HepG2 (cell line): ENCODE results near the gene SNN. TPM values are rescaled to one million over a fixed set of nuclear protein-coding genes. Genes with fewer than 3 reads are reported as not detected.

ENCODE experiments used
- GATAD1 ChIP-seq: IDR thresholded peaks from 2 replicates; pipeline ENCODE4 v1.6.1; 2016; ENCODE audit warnings: missing genetic modification reagents, missing compliant biosample characterization
- KDM2A ChIP-seq: sonication (generic); formaldehyde crosslinking; IDR thresholded peaks from 2 replicates; pipeline ENCODE4 v1.4.0; 2020; ENCODE audit warnings: low read depth, missing genetic modification reagents, borderline replicate concordance
- NONO ChIP-seq, 2 experiments: fragments of 450-650 bp in 1 of 2; sonication (generic) in 1 of 2; formaldehyde crosslinking in 1 of 2; IDR thresholded peaks in 1 of 2; conservative IDR thresholded peaks in 1 of 2; 2 replicates each; pipeline versions ENCODE4 v1.6.1 to v1.8.0; 2017 to 2022; ENCODE audit warnings: mild to moderate bottlenecking in 1 of 2, missing genetic modification reagents in 1 of 2, moderate library complexity in 1 of 2
- NR2F1 ChIP-seq, 2 experiments: fragments of 450-650 bp in 1 of 2; formaldehyde crosslinking in 1 of 2; IDR thresholded peaks; 2 replicates each; pipeline versions ENCODE4 v1.5.0 to v1.6.1; 2016 to 2020; ENCODE audit warnings: mild to moderate bottlenecking in 1 of 2, missing compliant biosample characterization in 1 of 2, missing genetic modification reagents in 1 of 2, moderate library complexity in 1 of 2
- POLR2AphosphoS2 ChIP-seq: IDR thresholded peaks from 2 replicates; pipeline ENCODE4 v1.6.1; 2011; ENCODE audit warnings: low read depth, low read length, improper control_type of control experiment
- PRDM10 ChIP-seq: sonication (generic); formaldehyde crosslinking; IDR thresholded peaks from 2 replicates; pipeline ENCODE4 v1.4.0; 2020; ENCODE audit warnings: low read depth, missing genetic modification reagents
- REPIN1 ChIP-seq: sonication (generic); formaldehyde crosslinking; IDR thresholded peaks from 2 replicates; pipeline ENCODE4 v1.8.0; 2022; ENCODE audit warnings: missing genetic modification reagents, low read depth, mild to moderate bottlenecking, borderline replicate concordance
- SOX13 ChIP-seq, 3 experiments: fragments of 450-650 bp in 1 of 3; sonication (generic) in 1 of 3; formaldehyde crosslinking in 1 of 3; IDR thresholded peaks in 2 of 3; conservative IDR thresholded peaks in 1 of 3; 2 replicates each; pipeline versions ENCODE4 v1.5.0 to v1.6.1; 2016 to 2020; ENCODE audit warnings: antibody characterized with exemption in 1 of 3, mild to moderate bottlenecking in 1 of 3, missing compliant biosample characterization in 1 of 3, missing genetic modification reagents in 1 of 3, moderate library complexity in 1 of 3
- SRSF1 ChIP-seq: fragments of 200-400 bp; formaldehyde crosslinking; optimal IDR thresholded peaks from 2 replicates; pipeline ENCODE3; 2017; ENCODE audit warnings: mild to moderate bottlenecking, low read depth, low read length, moderate library complexity
- TAF1 ChIP-seq: sonication (generic); formaldehyde crosslinking; IDR thresholded peaks from 2 replicates; pipeline ENCODE4 v1.4.0; 2020; ENCODE audit warnings: missing genetic modification reagents
- ZNF124 ChIP-seq: sonication (generic); formaldehyde crosslinking; IDR thresholded peaks from 2 replicates; pipeline ENCODE4 v1.4.0; 2020; ENCODE audit warnings: missing genetic modification reagents
- ZNF558 ChIP-seq: sonication (generic); formaldehyde crosslinking; IDR thresholded peaks from 2 replicates; pipeline ENCODE4 v1.9.0; 2022; ENCODE audit warnings: mild to moderate bottlenecking, missing genetic modification reagents, borderline replicate concordance
- ZNF703 ChIP-seq: sonication (generic); formaldehyde crosslinking; IDR thresholded peaks from 2 replicates; pipeline ENCODE4 v1.5.1; 2020; ENCODE audit warnings: missing genetic modification reagents, mild to moderate bottlenecking, moderate library complexity, borderline replicate concordance
- ZNF768 ChIP-seq: sonication (generic); formaldehyde crosslinking; IDR thresholded peaks from 2 replicates; pipeline ENCODE4 v1.4.0; 2020; ENCODE audit warnings: missing genetic modification reagents
- ZNF891 ChIP-seq: sonication (generic); formaldehyde crosslinking; IDR thresholded peaks from 2 replicates; pipeline ENCODE4 v1.5.0; 2020; ENCODE audit warnings: mild to moderate bottlenecking, missing genetic modification reagents
- ZSCAN31 ChIP-seq: sonication (generic); formaldehyde crosslinking; IDR thresholded peaks from 2 replicates; pipeline ENCODE4 v1.5.0; 2020; ENCODE audit warnings: low read depth, mild to moderate bottlenecking, missing genetic modification reagents
- polyA plus RNA-seq, 8 experiments: library from polyadenylated mRNA; depleted of rRNA in 3 of 8; stranded (reverse) in 7 of 8; unstranded in 1 of 8; fragments of >200 nt; fragmentation: Illumina TruSeq in 4 of 8; extraction: Trizol in 4 of 8; gene quantifications; 2 replicates each; pipeline versions ENCODE4 v1.2.1 to v1.2.3, GENCODE V29; 2011 to 2016; ENCODE audit warnings: low read depth in 4 of 8, missing spikeins in 1 of 8, mixed read lengths in 1 of 8; ENCODE audit not compliant: insufficient read depth in 1 of 8
- total RNA-seq, 5 experiments: library from RNA; depleted of rRNA; stranded (reverse); fragments of >200 nt; fragmentation: Illumina TruSeq; extraction: Trizol; gene quantifications; 2 replicates each; pipeline ENCODE4 v1.2.3, GENCODE V29; 2016; ENCODE audit warnings: low read depth in 1 of 5
- TF ChIP-seq, protein P1 (sequence below): sonication (generic); formaldehyde crosslinking; IDR thresholded peaks from 2 replicates; pipeline ENCODE4 v1.4.0; 2020; ENCODE audit warnings: missing genetic modification reagents, mild to moderate bottlenecking, borderline replicate concordance
- TF ChIP-seq, protein P2 (sequence below): IDR thresholded peaks from 2 replicates; pipeline ENCODE4 v1.6.1; 2016; ENCODE audit warnings: low read depth, borderline replicate concordance
- TF ChIP-seq, protein P3 (sequence below): sonication (generic); formaldehyde crosslinking; IDR thresholded peaks from 2 replicates; pipeline ENCODE4 v1.4.0; 2020; ENCODE audit warnings: mild to moderate bottlenecking, missing genetic modification reagents

SNN gene
- total and polyA plus RNA-seq, 2 of the 13 experiments (the other 11 are each of a cell fraction or from before 2014, with no cell fraction given): 5.2 to 8.4 TPM

DNA sequence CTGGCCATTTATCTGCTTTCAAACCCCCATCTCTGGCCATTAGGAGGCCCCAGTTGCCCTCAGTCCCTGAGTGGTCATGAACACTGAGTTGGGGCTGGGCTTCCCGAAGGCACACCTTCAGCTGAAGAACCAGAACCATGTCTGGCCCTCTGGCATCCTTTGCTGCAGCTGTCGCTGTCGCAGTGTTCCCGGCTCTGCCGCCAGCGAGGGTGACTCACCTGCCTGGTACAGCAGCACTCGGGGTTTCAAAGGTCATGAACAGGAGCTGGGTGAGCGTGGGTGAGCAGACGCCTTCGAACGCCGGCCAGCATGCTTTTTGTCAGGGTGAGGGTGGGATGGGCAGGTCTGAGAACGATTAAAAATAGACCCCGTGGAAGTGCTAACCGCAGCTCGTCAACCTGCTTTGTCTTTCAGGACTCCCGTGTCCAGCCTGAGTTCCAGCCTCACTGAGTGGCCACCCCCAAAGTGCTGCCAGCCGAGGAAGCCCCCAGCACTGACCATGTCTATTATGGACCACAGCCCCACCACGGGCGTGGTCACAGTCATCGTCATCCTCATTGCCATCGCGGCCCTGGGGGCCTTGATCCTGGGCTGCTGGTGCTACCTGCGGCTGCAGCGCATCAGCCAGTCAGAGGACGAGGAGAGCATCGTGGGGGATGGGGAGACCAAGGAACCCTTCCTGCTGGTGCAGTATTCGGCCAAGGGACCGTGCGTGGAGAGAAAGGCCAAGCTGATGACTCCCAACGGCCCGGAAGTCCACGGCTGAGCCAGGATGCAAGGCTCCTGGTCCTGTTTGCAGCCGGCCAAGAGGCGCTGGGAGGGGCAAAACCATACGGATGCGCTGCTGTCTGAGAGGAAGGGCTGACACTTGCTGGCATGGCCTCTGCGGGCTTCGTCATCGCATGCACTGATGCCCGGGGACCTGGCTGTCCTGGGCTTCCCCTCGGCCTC lies 7.6 kb downstream of the SNN start (continued):
- TF ChIP-seq PRDM10 (CRISPR knock-in tag) (0 out of 2 replicates have a peak, but pooled peaks have one; percentile 32), GATAD1 (CRISPR knock-in tag) (peak; percentile 63), ZNF124 (CRISPR knock-in tag) (0 out of 2 replicates have a peak, but pooled peaks have one; percentile 44), NR2F1 (CRISPR knock-in tag; IDR thresholded peaks at IDR 0.05) (peak; percentile 82 to 88), TAF1 (peak; percentile 24; the same call in 1 of the 2 replicates), NONO (IDR thresholded peaks at IDR 0.05) (no peak), NONO (CRISPR knock-in tag; conservative IDR thresholded peaks at IDR 0.05) (peak; percentile 47; the same call in 1 of the 2 replicates), ZNF558 (no peak), SOX13 (IDR thresholded peaks at IDR 0.05) (no peak), SOX13 (CRISPR knock-in tag; conservative IDR thresholded peaks at IDR 0.05 in 1 of 2, IDR thresholded peaks at IDR 0.05 in 1 of 2) (peak in 1 of 2 experiments; percentile 22; a peak in 1 of 4 replicates), SRSF1 (peak; percentile 31), ZNF891 (CRISPR knock-in tag) (peak; percentile 75), POLR2AphosphoS2 (no peak), ZNF768 (CRISPR knock-in tag) (peak; percentile 52), ZNF703 (CRISPR knock-in tag) (no peak), KDM2A (CRISPR knock-in tag) (peak; percentile 91), REPIN1 (CRISPR knock-in tag) (0 out of 2 replicates have a peak, but pooled peaks have one; percentile 35), ZSCAN31 (CRISPR knock-in tag) (0 out of 2 replicates have a peak, but pooled peaks have one; percentile 70)
- TF ChIP-seq, protein P1, sequence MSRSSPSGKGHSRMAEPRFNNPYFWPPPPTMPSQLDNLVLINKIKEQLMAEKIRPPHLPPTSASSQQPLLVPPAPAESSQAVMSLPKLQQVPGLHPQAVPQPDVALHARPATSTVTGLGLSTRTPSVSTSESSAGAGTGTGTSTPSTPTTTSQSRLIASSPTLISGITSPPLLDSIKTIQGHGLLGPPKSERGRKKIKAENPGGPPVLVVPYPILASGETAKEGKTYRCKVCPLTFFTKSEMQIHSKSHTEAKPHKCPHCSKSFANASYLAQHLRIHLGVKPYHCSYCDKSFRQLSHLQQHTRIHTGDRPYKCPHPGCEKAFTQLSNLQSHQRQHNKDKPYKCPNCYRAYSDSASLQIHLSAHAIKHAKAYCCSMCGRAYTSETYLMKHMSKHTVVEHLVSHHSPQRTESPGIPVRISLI (CRISPR knock-in tag): 0 out of 2 replicates have a peak, but pooled peaks have one; percentile 46
- TF ChIP-seq, protein P2, sequence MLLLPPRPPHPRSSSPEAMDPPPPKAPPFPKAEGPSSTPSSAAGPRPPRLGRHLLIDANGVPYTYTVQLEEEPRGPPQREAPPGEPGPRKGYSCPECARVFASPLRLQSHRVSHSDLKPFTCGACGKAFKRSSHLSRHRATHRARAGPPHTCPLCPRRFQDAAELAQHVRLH (CRISPR knock-in tag): peak; percentile 75; the same call in 1 of the 2 replicates
- TF ChIP-seq, protein P3, sequence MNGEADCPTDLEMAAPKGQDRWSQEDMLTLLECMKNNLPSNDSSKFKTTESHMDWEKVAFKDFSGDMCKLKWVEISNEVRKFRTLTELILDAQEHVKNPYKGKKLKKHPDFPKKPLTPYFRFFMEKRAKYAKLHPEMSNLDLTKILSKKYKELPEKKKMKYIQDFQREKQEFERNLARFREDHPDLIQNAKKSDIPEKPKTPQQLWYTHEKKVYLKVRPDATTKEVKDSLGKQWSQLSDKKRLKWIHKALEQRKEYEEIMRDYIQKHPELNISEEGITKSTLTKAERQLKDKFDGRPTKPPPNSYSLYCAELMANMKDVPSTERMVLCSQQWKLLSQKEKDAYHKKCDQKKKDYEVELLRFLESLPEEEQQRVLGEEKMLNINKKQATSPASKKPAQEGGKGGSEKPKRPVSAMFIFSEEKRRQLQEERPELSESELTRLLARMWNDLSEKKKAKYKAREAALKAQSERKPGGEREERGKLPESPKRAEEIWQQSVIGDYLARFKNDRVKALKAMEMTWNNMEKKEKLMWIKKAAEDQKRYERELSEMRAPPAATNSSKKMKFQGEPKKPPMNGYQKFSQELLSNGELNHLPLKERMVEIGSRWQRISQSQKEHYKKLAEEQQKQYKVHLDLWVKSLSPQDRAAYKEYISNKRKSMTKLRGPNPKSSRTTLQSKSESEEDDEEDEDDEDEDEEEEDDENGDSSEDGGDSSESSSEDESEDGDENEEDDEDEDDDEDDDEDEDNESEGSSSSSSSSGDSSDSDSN: peak; percentile 85
